Ecto neural progenitor cell (in vitro differentiated cells): ENCODE data around the gene IL34.
A peak's percentile ranks its signal among the peaks of the same experiment; 100 is the strongest.

ENCODE experiments used
- DNase-seq: peaks from one replicate; pipeline ENCODE4 v3.0.0-alpha.2; 2018; ENCODE audit warnings: low spot score

Gene IL34

DNA sequence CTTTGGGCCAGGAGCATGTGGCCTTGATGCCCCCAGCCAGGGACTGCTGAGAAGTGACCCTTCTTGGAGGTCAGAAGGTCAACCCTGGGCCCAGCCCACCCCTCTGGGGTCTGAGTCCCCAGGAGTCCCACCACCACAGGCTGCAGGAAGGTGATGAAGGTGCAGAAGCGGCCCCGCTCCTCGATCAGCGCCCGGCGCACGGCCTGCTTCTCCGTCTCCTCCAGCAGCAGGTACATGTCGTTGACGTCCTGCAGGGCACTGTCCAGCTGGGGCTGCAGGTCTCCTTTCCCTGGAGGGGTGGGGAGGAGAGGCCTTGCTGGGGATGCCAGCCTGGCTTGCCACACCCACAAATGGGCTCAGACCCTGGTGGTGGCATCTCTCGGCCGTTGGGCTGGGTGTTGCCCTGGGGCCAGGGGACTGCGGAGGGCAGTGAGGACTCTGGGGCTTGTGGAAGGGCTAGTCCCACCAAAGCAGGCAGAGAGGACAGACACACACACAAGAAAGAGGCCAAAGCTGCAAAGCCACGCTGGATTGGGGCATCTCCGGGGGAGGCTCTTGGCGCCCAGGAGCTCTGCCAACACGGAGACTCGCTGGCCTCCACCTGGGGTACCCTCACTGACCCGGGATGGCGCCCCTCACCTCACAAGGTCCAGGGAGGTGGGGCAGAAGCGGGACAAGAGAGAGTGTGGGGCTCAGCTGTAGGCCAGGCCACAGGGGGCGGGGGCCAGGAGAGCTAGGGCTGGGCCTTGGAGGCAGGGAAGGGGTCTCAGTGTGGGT lies 31.9 kb downstream of the IL34 start:
- DNase-seq: no peak

DNA sequence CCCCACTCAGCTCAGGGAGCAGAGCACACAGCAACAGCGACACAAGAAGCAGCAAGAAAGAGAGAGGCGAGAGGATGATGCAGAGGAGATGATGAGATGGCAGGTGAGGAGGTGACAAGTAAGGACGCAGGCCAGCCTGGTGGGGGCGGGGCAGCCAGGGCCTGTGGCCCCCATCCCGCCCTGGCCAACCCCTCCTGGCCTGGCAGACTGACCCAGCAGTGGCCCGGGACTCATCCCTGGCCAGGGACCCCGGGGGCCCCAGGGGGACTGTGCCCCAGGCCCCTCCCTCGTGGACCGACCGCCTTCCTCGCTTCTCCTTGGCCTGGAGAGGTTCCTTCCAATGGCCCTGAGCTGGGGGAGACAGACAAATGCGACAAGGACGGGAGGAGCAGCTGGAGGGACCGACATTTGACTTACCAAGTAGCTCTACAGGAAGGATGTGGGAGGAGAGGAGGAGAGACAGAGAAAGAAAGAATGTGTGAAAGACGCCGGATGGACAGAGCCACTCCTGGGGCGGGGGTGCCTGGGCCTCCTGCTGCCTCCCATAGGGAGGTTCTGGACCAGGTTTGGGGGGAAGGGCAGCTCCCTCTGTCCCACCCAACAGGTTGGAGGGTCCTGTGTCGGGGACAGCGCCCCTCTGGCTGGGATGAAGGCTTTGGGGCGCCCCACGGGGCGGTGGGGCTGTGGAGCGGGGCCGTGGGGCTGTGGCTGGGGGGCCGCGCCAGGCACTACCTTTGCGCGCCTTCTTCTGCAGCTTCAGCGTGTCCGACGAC lies 32.7 kb downstream of the IL34 start:
- DNase-seq: no peak

DNA sequence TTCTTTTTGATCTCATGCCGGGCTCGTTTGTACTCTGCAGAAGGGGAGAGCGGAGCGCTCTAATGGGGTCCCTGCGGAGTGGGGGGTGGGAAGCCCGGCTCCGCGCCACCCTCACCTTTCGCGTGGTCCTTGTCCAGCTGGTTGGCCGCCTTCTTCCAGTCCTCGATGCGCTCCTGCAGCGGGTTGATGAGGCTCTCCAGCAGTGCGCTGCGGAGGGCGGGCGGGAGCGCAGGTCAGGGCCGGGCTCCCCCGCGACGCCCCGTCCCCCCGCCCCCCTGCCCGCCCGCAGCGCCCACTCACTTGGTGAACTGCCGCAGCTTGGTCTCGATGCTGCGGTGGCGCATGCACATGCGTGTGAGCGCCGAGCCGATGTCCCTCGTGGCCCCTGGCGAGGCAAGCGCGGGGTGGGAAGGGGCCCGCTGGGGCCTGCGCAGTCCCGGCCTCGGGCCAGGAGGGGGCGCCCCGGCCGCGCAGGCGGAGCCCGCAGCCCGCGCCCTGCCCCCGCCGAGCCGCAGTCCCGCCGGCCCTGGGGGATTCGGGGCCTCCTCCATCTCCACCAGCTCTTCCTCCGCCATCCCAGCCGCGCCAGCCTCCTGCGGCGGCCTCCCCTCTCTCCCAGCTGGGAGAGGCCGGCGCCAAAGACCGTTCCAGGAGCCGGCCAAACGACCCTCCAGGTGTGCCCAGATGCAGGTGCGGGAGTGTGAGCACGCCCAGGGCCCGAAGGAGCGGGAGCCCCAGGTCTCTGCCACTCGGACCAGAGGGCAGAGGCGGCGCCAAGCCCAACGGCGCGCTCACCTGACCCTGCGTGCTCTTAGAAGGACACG lies 33.5 kb downstream of the IL34 start:
- DNase-seq: no peak

DNA sequence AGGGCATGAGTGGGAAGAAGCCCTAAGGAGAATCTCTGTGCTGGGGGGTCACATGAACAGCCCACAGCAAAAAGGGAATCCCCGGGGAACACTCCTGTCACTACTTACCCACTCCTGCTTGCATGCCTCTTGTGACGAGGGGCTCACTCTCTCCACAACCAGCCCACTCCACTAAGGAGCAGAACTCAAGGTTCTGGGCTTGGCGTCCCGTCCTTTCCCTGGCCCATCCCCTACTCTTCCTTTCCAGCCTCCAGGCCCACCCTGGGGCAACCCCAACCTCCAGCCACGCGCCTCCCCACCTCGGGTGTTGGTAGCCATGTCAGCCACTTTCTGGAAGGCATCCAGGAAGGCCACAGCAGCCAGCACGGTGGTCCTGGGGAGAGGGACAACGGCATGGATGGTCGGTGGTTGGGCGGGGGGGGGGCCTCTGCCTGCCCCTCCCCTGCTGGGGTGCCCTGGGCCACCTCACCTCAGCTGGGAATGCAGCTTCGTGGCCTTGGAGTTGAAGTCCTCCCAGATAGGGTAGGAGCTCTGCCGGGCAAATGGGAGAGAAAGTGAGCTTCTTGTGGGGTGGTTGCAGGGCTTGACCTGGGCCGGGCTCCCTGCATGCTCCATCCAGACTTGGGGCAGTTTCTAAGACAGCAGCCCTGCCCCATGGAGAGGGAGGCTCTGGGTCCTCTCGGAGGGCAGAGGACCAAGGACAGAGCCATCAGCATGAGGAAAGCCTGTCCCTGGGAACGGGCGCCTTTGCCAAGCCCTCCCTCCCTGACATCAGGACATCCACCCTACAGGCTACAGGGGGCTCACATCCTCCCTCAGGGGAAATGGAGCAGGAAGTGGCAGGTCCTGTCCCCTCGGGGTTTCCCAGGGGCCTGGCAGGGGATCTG lies 34.4 kb downstream of the IL34 start:
- no peak for DNase-seq

DNA sequence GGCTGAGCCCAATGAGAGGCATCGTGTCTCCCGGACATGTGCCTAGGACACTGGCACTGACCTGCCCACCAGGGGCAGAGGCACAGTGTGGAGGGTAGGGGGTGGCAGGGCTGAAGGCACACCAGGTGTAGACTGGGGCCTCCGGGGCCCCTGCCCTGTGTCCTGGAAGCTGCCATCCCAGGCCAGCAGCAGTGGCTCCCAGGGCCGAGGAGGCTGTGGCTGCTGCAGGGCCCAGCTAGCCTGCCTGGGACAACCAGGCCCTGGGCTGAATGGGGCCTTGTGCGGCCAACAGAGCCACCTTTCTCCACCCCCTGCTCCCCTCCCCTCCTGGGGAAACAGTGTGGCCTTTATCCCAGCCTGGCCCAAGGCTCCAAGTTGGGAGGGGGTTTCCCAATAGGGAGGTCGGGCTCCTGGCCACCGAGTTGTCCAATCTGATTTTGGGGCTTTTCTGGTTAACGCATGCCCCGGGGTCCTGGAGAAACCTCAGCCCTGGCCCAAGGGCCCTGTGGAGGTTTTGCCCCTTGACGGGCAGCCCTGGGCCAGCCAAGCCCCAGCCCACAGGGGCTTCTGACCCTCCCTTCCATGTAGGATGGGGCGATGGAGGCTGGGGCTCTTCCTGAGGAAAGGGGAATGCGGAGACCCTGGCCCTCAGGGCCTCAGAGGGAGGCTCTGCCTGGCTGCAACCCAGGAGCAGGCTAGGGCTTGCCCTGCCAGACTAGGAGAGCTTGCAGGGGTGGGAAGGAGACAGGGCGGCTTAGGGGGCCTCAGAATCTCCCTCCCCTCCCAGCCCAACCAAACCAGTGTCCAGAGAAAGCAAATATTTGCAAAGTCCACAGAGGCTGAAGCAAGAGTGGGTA lies 35.3 kb downstream of the IL34 start:
- DNase-seq: no peak

DNA sequence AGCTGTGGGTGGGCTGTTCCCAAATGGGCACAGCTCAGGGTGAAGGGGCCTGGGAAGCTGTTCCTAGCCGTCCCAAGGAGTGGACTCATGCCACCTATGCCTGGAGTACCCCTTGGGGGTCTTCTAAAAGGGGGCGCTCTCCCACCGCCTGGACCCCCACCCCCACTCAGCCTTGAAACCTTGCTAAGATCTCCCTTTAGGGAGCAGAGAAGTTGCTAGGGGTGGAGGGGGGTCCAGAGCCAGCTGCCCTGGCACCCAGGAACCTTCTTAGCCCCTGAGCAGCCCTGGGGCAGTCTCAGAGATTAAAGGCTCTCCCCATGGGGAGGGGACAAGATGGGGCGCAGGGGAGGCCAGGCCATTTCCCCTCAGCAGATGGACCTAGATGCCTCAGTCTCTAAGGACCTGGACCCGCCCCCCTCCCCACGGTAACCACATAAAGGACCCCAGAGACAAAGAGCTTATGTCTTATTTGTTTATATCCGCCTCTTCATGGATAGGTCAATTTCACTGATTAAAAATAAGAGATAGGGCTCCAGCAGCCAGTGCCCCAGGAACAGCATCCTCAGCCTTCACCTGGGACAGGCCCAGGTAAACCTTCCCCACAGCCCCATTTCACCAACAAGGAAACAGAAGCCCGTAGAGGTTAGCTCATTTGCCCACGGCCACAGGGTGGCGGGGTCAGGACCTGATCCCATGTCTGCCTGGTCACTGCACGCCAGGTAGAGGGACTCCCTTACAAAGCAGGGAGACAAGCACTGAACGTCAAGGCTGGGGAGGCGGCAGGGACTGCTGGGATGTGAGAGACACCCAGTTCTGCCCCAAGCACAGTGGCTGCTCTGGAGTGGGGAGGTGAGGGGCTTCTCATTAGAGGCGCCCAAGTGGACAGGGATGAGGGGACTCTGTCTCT lies 36.1 kb downstream of the IL34 start:
- DNase-seq: no peak

DNA sequence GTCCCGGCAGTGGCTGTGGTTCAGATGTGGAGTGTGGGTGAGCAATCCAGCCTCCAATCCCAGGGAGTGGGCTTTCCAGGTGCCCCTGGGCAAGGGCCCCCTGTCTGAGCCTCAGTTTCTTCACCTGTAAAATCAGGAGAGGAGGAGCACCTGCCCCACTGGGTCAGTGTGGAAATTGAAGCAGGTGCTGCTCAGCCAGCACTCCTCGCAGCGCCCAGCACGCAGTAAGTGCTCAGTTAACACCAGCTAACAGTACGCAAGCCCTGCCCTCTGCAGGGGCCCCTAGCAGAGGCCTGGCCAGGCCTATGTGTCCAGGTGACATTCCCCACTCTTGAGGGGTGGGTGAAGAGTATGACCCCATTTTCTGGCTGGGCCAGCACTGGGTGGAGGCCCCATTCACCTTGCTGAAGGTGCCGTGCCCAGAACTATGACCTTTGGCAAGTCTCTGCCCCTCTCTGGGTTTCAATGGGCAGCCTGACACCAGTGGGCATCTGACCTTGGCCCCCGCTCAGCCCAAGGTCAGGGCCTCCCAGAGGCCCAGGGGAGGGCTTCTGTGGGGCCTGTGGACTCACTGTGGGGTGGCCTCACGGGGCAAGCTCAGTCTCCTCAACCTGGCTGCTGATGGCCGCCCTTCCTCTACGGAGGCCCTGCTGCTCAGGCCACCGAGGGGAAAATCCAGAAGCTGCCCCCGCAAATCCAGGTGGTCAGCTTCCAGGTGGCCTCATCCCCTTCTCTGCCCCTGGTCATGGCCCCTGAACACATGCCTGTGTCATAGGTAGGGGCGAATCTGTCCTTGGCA lies 37.0 kb downstream of the IL34 start:
- DNase-seq: no peak

DNA sequence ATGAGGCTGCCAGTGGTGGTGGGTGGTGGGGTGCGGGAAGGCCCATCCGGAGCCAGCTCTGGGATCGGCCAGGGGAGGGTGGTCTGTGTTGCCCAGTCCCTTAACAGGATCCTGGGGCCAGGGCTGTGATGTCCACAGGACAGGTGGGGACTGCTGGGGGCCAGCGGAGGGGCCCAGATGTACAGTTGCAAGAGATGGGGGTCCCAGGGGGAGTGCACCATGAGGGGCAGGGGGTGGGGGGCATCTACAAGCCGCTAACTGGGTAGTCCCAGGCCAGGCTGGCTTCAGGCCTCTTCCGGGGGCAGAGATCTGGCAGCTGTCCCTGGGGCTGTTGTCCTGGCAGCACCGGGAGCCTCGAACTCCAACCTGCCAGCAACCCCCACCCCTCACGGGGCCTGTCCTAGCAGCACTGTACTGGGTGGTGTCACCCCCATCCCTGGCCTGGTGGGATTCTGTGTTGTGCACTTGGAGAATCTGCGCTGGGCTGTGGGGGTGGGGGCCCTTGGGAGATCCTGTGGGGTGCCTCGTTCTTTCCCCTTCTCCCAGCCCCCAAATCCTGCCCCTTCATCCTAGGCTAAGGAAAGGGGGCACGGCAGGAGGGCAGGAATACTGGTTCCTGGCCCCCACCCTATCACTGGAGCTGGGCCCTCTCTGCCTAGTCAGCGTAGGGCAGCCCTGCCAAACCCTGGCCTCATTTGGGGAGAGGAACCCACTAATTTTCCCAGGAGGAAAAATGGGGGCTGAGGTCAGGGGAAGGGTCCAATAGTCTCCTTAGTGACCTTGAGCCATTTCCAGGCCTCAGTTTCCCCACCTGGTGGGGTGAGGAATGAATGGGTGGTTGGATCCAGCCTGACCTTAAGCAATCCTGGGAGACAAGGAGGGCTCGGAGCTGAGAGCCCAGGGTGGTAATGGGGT lies 38.0 kb downstream of the IL34 start:
- DNase-seq: no peak

DNA sequence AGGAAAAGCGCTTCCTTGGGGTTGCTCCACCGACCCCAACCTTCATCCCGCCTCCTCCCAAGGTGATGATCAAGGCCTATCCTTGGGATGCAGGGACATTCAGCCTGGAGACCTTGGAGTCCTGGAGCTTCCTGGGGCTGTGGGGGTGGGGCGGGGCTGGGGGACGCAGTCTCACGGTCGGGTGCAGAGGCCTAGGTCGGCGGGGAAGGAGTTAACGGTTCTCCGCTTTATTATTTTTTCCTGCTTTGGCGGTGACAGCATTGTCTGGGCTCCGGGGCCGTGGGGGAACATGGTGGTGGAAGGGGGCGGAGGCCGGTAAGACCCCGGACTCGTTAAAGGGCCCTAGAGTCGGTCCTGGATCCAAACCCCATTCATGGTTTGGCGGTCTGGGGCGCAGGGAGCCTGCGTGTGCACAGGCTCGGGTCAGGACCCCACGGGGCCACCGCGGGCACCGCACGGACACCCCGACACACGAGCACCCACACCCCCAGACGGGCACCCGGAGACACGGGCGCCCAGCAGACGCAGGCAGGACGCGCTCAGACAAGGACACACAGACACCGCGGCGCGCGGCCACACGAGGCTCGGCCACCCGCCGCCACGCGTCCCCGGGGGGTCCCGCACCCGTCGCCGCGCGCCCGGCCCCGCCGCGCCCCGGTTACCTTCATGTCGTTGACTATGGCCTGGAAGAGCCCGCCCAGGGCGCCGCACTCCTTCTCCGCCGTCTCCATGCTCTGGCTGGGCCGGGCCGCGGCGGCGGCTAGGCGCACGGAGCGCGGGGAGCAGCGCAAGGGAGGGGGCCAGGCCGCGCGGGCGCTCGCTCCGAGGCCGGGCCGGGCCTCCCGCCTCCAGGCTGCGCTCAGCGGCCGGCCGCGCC lies 38.9 kb downstream of the IL34 start:
- no peak for DNase-seq

DNA sequence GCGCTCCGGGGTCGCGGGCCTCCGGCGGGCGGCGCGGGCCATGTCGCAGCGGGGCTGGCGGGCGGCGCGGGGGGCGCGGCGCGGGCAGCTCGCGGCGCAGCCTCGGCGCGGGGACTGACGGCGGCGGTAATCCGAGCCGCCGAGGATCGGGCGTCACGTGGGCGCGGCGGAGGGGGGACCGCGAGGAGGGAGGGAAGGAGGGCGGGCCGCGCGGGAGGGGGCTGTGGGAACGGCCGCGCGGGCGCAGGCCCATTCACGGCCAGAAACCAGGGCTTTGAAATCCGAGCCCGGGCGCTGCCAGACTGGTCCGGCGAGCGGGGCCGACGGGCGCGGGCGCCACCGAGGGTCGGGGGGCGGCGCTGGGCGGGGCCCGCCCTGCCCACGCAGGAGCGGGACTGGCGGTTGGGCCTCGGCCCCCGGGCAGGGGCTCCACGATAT lies 39.6 kb downstream of the IL34 start, which contains the start of gene MTSS2:
TSS of gene MTSS2 (minus strand) at position 116 of the 438 bp plus-strand sequence. CDS start 262 bp downstream, outside the sequence.
- peak; percentile 95 for DNase-seq

DNA sequence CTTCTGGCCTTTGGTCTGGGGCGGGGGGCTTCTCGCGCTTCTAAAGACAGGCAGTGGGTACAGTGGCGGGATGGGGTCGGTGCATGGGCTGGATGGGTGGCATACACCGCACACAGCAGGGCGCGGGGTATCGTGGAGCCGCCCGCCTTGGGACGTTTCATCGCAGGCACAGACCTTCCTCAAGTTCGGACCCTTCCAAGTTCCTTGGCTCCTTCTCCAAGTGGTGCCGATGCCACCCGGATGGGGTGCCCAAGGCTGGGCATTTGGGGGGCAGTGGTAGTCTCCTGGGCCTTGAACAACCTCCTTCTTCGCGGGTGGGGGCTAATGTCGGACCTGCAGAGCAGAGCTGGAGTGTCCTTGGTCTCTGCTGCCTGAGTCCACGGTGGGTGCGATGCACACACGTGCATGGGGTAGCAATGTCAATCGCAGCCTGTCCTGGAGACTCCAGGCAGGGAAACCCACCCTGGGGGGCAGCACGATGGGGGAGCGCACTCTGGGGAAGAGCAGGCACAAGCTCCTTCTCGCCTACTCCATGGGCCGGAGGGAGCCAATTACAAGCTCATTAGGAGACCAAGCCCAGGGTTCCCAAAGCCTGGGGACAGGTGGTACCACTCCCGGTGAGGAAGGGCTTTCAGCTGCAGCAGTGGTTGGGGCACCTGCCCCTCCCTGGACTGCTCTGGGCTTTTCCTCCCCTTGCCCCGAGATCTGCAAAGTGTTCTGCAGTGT lies 40.2 kb downstream of the IL34 start:
- DNase-seq: no peak

DNA sequence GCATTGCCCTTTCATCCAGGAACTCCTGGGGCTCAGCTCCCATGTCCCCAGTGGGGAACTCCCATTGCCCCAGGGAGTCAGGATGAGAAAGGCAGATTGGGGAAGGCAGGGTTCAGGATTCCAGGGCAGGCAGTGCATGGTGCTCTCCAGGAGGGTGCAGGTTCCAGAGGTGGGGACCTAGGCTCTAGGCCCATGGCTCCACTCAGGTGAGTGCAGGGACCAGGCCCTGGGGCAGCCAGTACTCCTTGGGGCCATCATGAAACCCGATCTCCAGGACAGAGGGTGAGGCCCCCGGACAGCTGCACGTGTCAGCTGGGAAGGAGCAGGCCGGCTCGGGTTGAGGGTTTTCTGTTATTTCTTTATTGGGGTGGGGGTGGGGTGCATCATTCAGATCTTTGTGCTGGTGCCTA lies 40.7 kb downstream of the IL34 start:
- DNase-seq: no peak

DNA sequence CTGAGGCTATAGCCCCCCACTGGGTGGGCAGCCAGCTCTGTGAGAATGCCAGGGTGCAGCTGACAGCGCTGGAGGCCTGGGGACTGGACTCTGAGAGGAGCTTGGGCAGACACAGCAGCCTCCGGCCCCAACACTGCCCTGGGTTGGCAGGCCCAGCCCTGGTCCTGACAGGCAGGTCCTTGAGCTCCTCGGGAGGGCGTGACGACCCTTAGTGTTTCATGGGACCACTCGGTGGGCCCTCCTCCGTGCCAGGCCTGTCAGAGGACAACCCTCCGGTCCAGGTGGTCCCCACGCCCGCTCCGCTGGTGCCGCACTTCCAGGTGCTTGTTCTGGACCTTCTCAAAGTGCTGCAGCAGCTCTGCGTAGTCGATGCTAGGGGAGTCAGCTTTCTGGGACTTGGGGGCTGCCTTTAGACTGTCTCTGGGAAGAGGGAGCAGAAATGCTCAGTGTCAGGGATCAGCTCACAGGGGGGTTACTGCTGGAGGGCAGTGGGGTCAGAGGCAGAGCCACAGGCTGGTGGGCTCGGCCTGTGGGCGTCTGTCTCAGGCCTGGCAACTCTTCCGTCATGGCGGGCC lies 41.4 kb downstream of the IL34 start:
- no peak for DNase-seq

DNA sequence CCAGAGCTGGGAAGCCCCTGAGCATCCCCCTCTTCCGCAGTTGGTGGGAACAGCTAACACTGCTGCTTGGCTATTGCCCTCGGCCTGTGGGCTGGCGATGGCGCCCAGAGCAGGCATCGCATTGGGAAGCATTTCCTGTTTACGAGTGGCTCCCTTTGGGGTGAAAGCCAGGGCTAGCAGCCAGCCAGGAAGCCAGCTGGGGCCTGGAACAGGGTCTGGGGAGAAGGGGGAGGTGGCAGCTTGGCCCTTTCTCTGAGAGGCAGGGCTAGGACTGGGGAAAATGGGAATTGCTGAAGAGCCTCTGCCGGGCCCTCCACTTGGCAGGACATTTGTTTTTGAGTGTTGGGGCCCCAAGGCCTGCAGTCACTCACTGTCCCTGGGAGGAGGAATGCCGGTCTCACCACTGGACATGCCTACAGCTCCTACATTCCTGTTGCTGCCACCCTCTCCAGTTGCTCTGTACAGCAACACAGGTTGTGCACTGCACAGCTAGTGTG lies 41.9 kb downstream of the IL34 start:
- no peak for DNase-seq
